Erythroblast (primary cell): ENCODE measurements around the gene MYOZ3.

Experiments used
- DNase-seq, 2 experiments: peaks; one replicate each; lab custom pipeline; 2025; lab: John Stamatoyannopoulos, UW
- GATA1 ChIP-seq: IDR thresholded peaks from 2 replicates; pipeline ENCODE4 v1.6.1; 2011; ENCODE audit warnings: low read depth, mild to moderate bottlenecking, control low read depth, low read length, moderate library complexity
- POLR2A ChIP-seq: IDR thresholded peaks from 2 replicates; pipeline ENCODE4 v1.6.1; 2011; ENCODE audit warnings: mild to moderate bottlenecking, low read length

The MYOZ3 gene

GRCh38 chr5:150653145-150653761 lies 7.8 kb upstream of the MYOZ3 start:
- no peak for DNase-seq
- TF ChIP-seq POLR2A (no peak), GATA1 (no peak)

- no peak for TF ChIP-seq POLR2A
- TF ChIP-seq GATA1 = no peak
- DNase-seq = no peak
These were observed 7.1 kb upstream of the MYOZ3 start for GRCh38 chr5:150653762-150654556.

- DNase-seq = no peak
These were observed 5.8 kb upstream of the MYOZ3 start for GRCh38 chr5:150655221-150655620.

GRCh38 chr5:150656191-150657132 lies 4.6 kb upstream of the MYOZ3 start:
- TF ChIP-seq GATA1 = no peak
- TF ChIP-seq POLR2A = no peak
- DNase-seq = peak; percentile 84 to 87

More at GRCh38 chr5:150655221-150655620, 5.8 kb upstream of the MYOZ3 start:
- TF ChIP-seq POLR2A (no peak), GATA1 (no peak)

- DNase-seq = no peak
- TF ChIP-seq GATA1 (no peak), POLR2A (no peak)
These were observed 2.9 kb upstream of the MYOZ3 start for GRCh38 chr5:150658121-150658520.

- no peak for DNase-seq
- TF ChIP-seq GATA1 (no peak), POLR2A (no peak)
These were observed 2.3 kb upstream of the MYOZ3 start for GRCh38 chr5:150658699-150659265.

- TF ChIP-seq POLR2A (no peak), GATA1 (no peak)
- DNase-seq = no peak
These were observed 1.5 kb upstream of the MYOZ3 start for GRCh38 chr5:150659360-150660107.

GRCh38 chr5:150660108-150660831 lies 781 bp upstream of the MYOZ3 start:
- DNase-seq = no peak
- TF ChIP-seq POLR2A (no peak), GATA1 (no peak)

- no peak for DNase-seq
- TF ChIP-seq POLR2A = no peak
- no peak for TF ChIP-seq GATA1
These were observed 958 bp downstream of the MYOZ3 start for GRCh38 chr5:150661821-150662596.

- DNase-seq = no peak
- TF ChIP-seq GATA1 (no peak), POLR2A (no peak)
These were observed 1.9 kb downstream of the MYOZ3 start for GRCh38 chr5:150662731-150663516.

- TF ChIP-seq GATA1 (no peak), POLR2A (no peak)
- DNase-seq = no peak
These were observed 2.9 kb downstream of the MYOZ3 start for GRCh38 chr5:150663936-150664335.
